Activated CD8-positive, alpha-beta memory T cell treated with anti-CD3 and anti-CD28 coated beads, Interleukin-2, amount 50 U/mL, for 24 hours (primary cell): ENCODE results near the gene ATP8B1.
"Not testable (repeated sequence)": the region's sequence is repeated elsewhere in the genome, so short reads cannot be mapped to it uniquely, and the experiment has no call there.

Experiments
- DNase-seq: peaks from one replicate; pipeline ENCODE4 v3.0.0-alpha.2; 2020; ENCODE audit errors: extremely low read depth

The ATP8B1 gene

GRCh38 chr18:57803103-57803969 lies at the start of gene ATP8B1:
Gene ATP8B1 (minus strand): TSS chr18:57803315. CDS start chr18:57731807, 71,508 bp downstream.
- no peak for DNase-seq

GRCh38 chr18:57850063-57850462 lies 46.9 kb upstream of the ATP8B1 start:
- no peak for DNase-seq

GRCh38 chr18:57848374-57848773 lies 45.3 kb upstream of the ATP8B1 start:
- DNase-seq: not testable (repeated sequence)

- DNase-seq: not testable (repeated sequence)
Measured at GRCh38 chr18:57847431-57847830, 44.3 kb upstream of the ATP8B1 start.

GRCh38 chr18:57846258-57846657 lies 43.1 kb upstream of the ATP8B1 start:
- no peak for DNase-seq

GRCh38 chr18:57845605-57846074 lies 42.5 kb upstream of the ATP8B1 start:
- no peak for DNase-seq

GRCh38 chr18:57844319-57844718 lies 41.2 kb upstream of the ATP8B1 start:
- DNase-seq: no peak

GRCh38 chr18:57843386-57843785 lies 40.3 kb upstream of the ATP8B1 start:
- no peak for DNase-seq

- DNase-seq: no peak
Measured at GRCh38 chr18:57841568-57841967, 38.5 kb upstream of the ATP8B1 start.

GRCh38 chr18:57839942-57840381 lies 36.8 kb upstream of the ATP8B1 start:
- DNase-seq: no peak

GRCh38 chr18:57837917-57838548 lies 34.9 kb upstream of the ATP8B1 start:
- no peak for DNase-seq

GRCh38 chr18:57836557-57836956 lies 33.4 kb upstream of the ATP8B1 start:
- DNase-seq: no peak

GRCh38 chr18:57835904-57836303 lies 32.8 kb upstream of the ATP8B1 start:
- no peak for DNase-seq

- no peak for DNase-seq
Measured at GRCh38 chr18:57834616-57835015, 31.5 kb upstream of the ATP8B1 start.

GRCh38 chr18:57833441-57834101 lies 30.5 kb upstream of the ATP8B1 start:
- DNase-seq: no peak

- no peak for DNase-seq
Measured at GRCh38 chr18:57832730-57833129, 29.6 kb upstream of the ATP8B1 start.

GRCh38 chr18:57831597-57832377 lies 28.7 kb upstream of the ATP8B1 start:
- no peak for DNase-seq

GRCh38 chr18:57827646-57828045 lies 24.5 kb upstream of the ATP8B1 start:
- no peak for DNase-seq

- DNase-seq: no peak
Measured at GRCh38 chr18:57826252-57826651, 23.1 kb upstream of the ATP8B1 start.

GRCh38 chr18:57820583-57820982 lies 17.5 kb upstream of the ATP8B1 start:
- not testable (repeated sequence) for DNase-seq

GRCh38 chr18:57819671-57820460 lies 16.8 kb upstream of the ATP8B1 start:
- DNase-seq: no peak
